Caco-2 (cell line): Measurements from ENCODE around the gene CBX4. TPM values are rescaled to one million over a fixed set of nuclear protein-coding genes. Genes with fewer than 3 reads are reported as not detected.

Source experiments
- BruUV-seq: library from RNA; stranded (reverse); fragments of 400-500 nt; replicated peaks from 2 replicates; lab custom pipeline; 2021; lab: Mats Ljungman, UMichigan
- CTCF ChIA-PET: fragments of 300-600 bp; sonication (Branson Sonifier 250); formaldehyde crosslinking; loops from one replicate; lab custom pipeline; 2022; ENCODE audit warnings: antibody characterized with exemption; lab: Charles Lee
- POLR2A ChIA-PET: fragments of 300-600 bp; sonication (Branson Sonifier 250); formaldehyde crosslinking; loops from one replicate; lab custom pipeline; 2022; ENCODE audit warnings: antibody characterized with exemption; lab: Charles Lee
- DNase-seq, 2 experiments: peaks; one replicate each; pipeline versions ENCODE4 v3.0.0 to v3.0.0-alpha.2; 2020 to 2022
- H3K27me3 ChIP-seq: replicated peaks from 2 replicates; pipeline ENCODE4 v1.6.0; 2011; ENCODE audit warnings: low read length; ENCODE audit not compliant: control insufficient read depth, insufficient read depth
- H3K36me3 ChIP-seq: 2 replicates; pipeline ENCODE4 v1.5.1; 2011; ENCODE audit warnings: low read length; ENCODE audit not compliant: control insufficient read depth, insufficient read depth
- H3K4me1 ChIP-seq: fragments of 250-450 bp; sonication (Bioruptor Pico); 2 replicates; pipeline ENCODE4 v1.5.1; 2020; ENCODE audit warnings: mild to moderate bottlenecking
- H3K4me3 ChIP-seq: 2 replicates; pipeline ENCODE4 v1.5.1; 2011; ENCODE audit warnings: low read depth, mild to moderate bottlenecking, control low read depth, low read length
- H3K9me3 ChIP-seq: fragments of 250-450 bp; sonication (Bioruptor Pico); 2 replicates; pipeline ENCODE4 v1.5.1; 2020; ENCODE audit warnings: mild to moderate bottlenecking, moderate library complexity
- H3K27ac Mint-ChIP-seq: one replicate; pipeline ENCODE4 v1.8.0; 2022; ENCODE audit warnings: mixed read lengths; ENCODE audit not compliant: unreplicated experiment
- H3K27me3 Mint-ChIP-seq: one replicate; pipeline ENCODE4 v1.8.0; 2022; ENCODE audit warnings: mixed read lengths; ENCODE audit not compliant: insufficient read depth, unreplicated experiment
- H3K36me3 Mint-ChIP-seq: one replicate; pipeline ENCODE4 v1.8.0; 2022; ENCODE audit warnings: mild to moderate bottlenecking, mixed read lengths; ENCODE audit not compliant: insufficient read depth, unreplicated experiment
- H3K4me1 Mint-ChIP-seq: one replicate; pipeline ENCODE4 v1.8.0; 2022; ENCODE audit warnings: low read depth, mixed read lengths; ENCODE audit not compliant: unreplicated experiment
- H3K4me3 Mint-ChIP-seq: one replicate; pipeline ENCODE4 v1.8.0; 2022; ENCODE audit warnings: mild to moderate bottlenecking, moderate library complexity, mixed read lengths; ENCODE audit not compliant: unreplicated experiment
- H3K9me3 Mint-ChIP-seq: one replicate; pipeline ENCODE4 v1.8.0; 2022; ENCODE audit warnings: mixed read lengths; ENCODE audit not compliant: unreplicated experiment
- CTCF ChIP-seq, 2 experiments: fragments of 200-600 bp in 1 of 2; IDR thresholded peaks; 1 replicate in 1 of 2; 2 replicates in 1 of 2; pipeline versions ENCODE4 v1.5.1 to v1.8.0; 2011 to 2022; ENCODE audit warnings: antibody characterized with exemption in 1 of 2, control low read depth in 1 of 2, inconsistent platforms in 1 of 2, low read depth in 1 of 2, low read length in 1 of 2, mild to moderate bottlenecking in 1 of 2, moderate library complexity in 1 of 2; ENCODE audit not compliant: insufficient read depth in 1 of 2, severe bottlenecking in 1 of 2, unreplicated experiment in 1 of 2
- intact Hi-C: fragments of 100-400 bp; cut with micrococcal nuclease; formaldehyde crosslinking; loops from one replicate; pipeline ENCODE4 v1.10.0; 2022; ENCODE audit not compliant: unreplicated experiment
- total RNA-seq: library from RNA; stranded (reverse); gene quantifications from 2 replicates; pipeline ENCODE4 v1.2.3, GENCODE V29; 2022

CBX4 gene
- total RNA-seq, 1 experiment from 2014 or later = 114 TPM

GRCh38 chr17:79799538-79800324 lies 39.5 kb downstream of the CBX4 start:
- H3K9me3 ChIP-seq = no peaks in the 10 kb centered on the region
- peak overlapping the region; percentile 60 for H3K4me3 ChIP-seq
- Mint-ChIP-seq H3K4me3 (peak overlapping the region; percentile 75), H3K36me3 (peaks cover 30% of the 10 kb centered on the region), H3K4me1 (peaks cover 20% of the 10 kb centered on the region), H3K27me3 (no peaks in the 10 kb centered on the region), H3K27ac (peak overlapping the region; percentile 73), H3K9me3 (no peaks in the 10 kb centered on the region)
- DNase-seq = no peak
- POLR2A ChIA-PET = no interaction called here
- peaks cover 38% of the 10 kb centered on the region for H3K4me1 ChIP-seq
- no peak for TF ChIP-seq CTCF (IDR thresholded peaks at IDR 0.05; ENCODE audit: insufficient read depth in 1 of 2, low read depth in 1 of 2, low read length in 1 of 2, severe bottlenecking in 1 of 2, unreplicated experiment in 1 of 2)
- no TSS peak for BruUV-seq
- no peaks in the 10 kb centered on the region for H3K36me3 ChIP-seq
- intact Hi-C loops = loop anchor here (1.0 to 5.0 kb wide), 3 partner anchors 38 to 118 kb away; partner anchors contain the start of gene CBX4
- CTCF ChIA-PET = interaction anchor here (1.7 kb wide), 1 partner anchor 58 kb away, joined by 4 read pairs; no protein-coding TSS in a partner anchor
- H3K27me3 ChIP-seq = no peaks in the 10 kb centered on the region

DNA sequence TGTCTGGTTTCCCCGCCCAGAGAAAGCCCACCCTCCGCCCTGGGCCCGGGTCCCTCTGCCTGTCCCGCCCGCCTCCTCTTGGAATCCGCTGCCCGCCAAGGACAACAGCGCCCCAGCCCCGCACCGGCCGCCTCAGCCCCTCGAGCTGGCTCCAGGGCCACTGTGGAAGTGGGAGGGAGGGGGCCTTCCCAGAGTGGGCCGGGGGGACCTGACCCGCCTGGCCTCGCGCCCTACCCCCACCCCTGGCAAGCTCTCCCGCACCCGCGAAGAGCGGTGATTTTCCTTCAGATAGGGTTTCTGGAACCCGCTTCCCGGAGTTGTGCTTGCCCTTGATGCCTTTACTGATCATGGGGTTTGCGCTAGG lies 40.1 kb downstream of the CBX4 start:
- ChIA-PET POLR2A (no interaction called here), CTCF (interaction anchor here (1.1 to 1.2 kb wide), 2 partner anchors 40 to 76 kb away, joined by 3 read pairs; partner anchors contain the start of gene CBX4)
- no TSS peak for BruUV-seq
- Histone ChIP-seq H3K4me1 (peaks cover 38% of the 10 kb centered on the region), H3K36me3 (no peaks in the 10 kb centered on the region), H3K27me3 (no peaks in the 10 kb centered on the region), H3K9me3 (no peaks in the 10 kb centered on the region), H3K4me3 (no peak overlapping the region)
- Mint-ChIP-seq H3K9me3 (no peaks in the 10 kb centered on the region), H3K4me3 (peak overlapping the region; percentile 84), H3K4me1 (peaks cover 15% of the 10 kb centered on the region), H3K36me3 (peaks cover 36% of the 10 kb centered on the region), H3K27ac (peak overlapping the region; percentile 40), H3K27me3 (no peaks in the 10 kb centered on the region)
- no peak for TF ChIP-seq CTCF (IDR thresholded peaks at IDR 0.05; ENCODE audit: insufficient read depth in 1 of 2, low read depth in 1 of 2, low read length in 1 of 2, severe bottlenecking in 1 of 2, unreplicated experiment in 1 of 2)
- no peak for DNase-seq
- intact Hi-C loops = loop anchor here (5.0 kb wide), 1 partner anchor 118 kb away; no protein-coding TSS in a partner anchor

DNA sequence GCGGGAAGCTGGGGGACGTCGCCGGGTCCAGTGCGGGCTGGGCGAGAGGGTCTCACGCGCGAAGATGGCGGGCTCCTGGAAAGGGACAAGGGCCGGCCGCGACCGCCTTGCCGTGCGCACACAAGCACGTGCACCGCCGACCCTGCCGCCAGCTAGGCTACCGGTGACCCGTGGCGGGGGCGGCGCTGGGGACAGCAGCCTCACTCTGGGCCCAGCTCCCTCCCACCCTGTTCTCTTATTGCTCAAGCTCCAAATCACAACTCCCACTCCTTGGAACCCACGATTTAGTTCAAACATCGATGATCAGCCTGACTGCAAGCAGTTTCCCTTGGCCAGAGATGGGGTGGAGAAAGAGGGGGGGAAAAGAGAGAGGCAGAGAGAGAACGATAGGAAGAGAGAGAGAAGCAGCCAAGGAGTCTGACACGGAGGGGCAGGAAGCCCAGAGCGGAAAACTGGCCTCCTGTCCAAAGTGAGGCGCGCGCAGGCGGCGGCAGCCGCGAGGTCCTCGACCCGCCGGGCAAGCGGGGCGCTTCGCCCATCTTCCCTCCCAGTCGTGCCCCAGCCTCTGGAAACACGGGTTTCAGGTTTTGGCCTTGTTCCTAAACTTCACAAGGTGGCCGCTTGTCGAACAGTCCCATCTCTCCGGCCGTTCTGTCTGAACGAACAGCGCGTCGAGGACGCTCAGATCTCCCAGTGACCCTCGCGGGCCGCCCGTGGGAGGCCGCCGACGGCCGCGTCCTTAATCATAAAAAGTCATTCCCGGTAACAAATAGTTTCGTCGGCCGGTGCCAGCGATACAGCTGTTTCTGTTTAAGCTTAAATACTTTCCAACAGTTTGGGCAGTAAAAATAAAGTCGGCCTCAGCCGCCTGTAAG lies 40.7 kb downstream of the CBX4 start:
- Histone ChIP-seq H3K36me3 (no peaks in the 10 kb centered on the region), H3K27me3 (no peaks in the 10 kb centered on the region), H3K4me3 (peak overlapping the region; percentile 53), H3K9me3 (no peaks in the 10 kb centered on the region), H3K4me1 (peaks cover 34% of the 10 kb centered on the region)
- Mint-ChIP-seq H3K9me3 (no peaks in the 10 kb centered on the region), H3K27me3 (no peaks in the 10 kb centered on the region), H3K27ac (peak overlapping the region; percentile 83), H3K4me3 (peak overlapping the region; percentile 84), H3K4me1 (peaks cover 15% of the 10 kb centered on the region), H3K36me3 (peaks cover 37% of the 10 kb centered on the region)
- peak in 1 of 2 experiments; percentile 63 for DNase-seq
- no peak for TF ChIP-seq CTCF (IDR thresholded peaks at IDR 0.05; ENCODE audit: insufficient read depth in 1 of 2, low read depth in 1 of 2, low read length in 1 of 2, severe bottlenecking in 1 of 2, unreplicated experiment in 1 of 2)
- CTCF ChIA-PET = interaction anchor here (0.9 to 1.2 kb wide), 3 partner anchors 12 to 76 kb away, joined by 3 read pairs; partner anchors contain the start of gene CBX4
- intact Hi-C loops = loop anchor here (5.0 kb wide), 1 partner anchor 119 kb away; no protein-coding TSS in a partner anchor
- BruUV-seq = TSS peak; percentile 59
- POLR2A ChIA-PET = interaction anchor here (0.5 to 0.9 kb wide), 5 partner anchors 12 to 1336 kb away, joined by 3 to 5 read pairs (median 4); no protein-coding TSS in a partner anchor
